K562 (cell line): ENCODE data around the gene ZNF74. TPM values are rescaled to one million over a fixed set of nuclear protein-coding genes. Genes with fewer than 3 reads are reported as not detected.
"Not testable (repeated sequence)": the region's sequence is repeated elsewhere in the genome, so short reads cannot be mapped to it uniquely, and the experiment has no call there.

Experiments
- ATAC-seq: fragments of 200-7000 bp; cut with Tn5 transposase; 3 replicates; pipeline ENCODE4 v1.9.1; 2020; ENCODE audit warnings: moderate library complexity
- BruUV-seq: library from RNA; stranded (reverse); fragments of 400-500 nt; replicated peaks from 2 replicates; lab custom pipeline; 2021; lab: Mats Ljungman, UMichigan
- CTCF ChIA-PET: fragments of 300-600 bp; formaldehyde crosslinking; extraction: SDS; loops from one replicate; lab custom pipeline; 2021; ENCODE audit warnings: low intra/inter-chr PET ratio; lab: Yijun Ruan, JAX
- POLR2A ChIA-PET: fragments of 300-600, 350-650 bp; sonication (Branson Sonifier 250); formaldehyde crosslinking; extraction: SDS; loops from one replicate; lab custom pipeline; 2021; ENCODE audit warnings: antibody characterized with exemption, inconsistent platforms; lab: Yijun Ruan, JAX
- DNase-seq, 4 experiments: peaks; one replicate each; pipeline versions ENCODE4 v3.0.0 to v3.0.0-alpha.2; 2011 to 2018; ENCODE audit warnings: low spot score in 3 of 4, mixed read lengths in 3 of 4; ENCODE audit errors: extremely low read depth in 1 of 4
- FAIRE-seq: peaks from 2 replicates; lab custom pipeline; 2011; peaks lifted over from hg19 to GRCh38; lab: Jason Lieb, UNC
- H2AFZ ChIP-seq: 2 replicates; pipeline ENCODE4 v1.6.0; 2011; ENCODE audit warnings: low read depth, low read length, control low read depth, inconsistent platforms
- H3K27ac ChIP-seq: fragments of 200-600 bp; 3 replicates; pipeline ENCODE4 v1.8.0; 2011; ENCODE audit warnings: low read depth, mild to moderate bottlenecking, control low read depth, inconsistent platforms, low read length, moderate library complexity, mixed read lengths; ENCODE audit errors: extremely low read depth
- H3K27me3 ChIP-seq, 2 experiments: fragments of 300-600 bp in 1 of 2; 2 replicates in 1 of 2; 3 replicates in 1 of 2; pipeline versions ENCODE4 v1.6.0 to v1.8.0; 2011; ENCODE audit warnings: inconsistent platforms in 2 of 2, low read length in 2 of 2, mild to moderate bottlenecking in 1 of 2, mixed read lengths in 1 of 2, moderate library complexity in 1 of 2; ENCODE audit not compliant: control insufficient read depth in 2 of 2, insufficient read depth in 2 of 2
- H3K36me3 ChIP-seq: fragments of 300-600 bp; 3 replicates; pipeline ENCODE4 v1.8.0; 2011; ENCODE audit warnings: mild to moderate bottlenecking, low read length, inconsistent platforms; ENCODE audit not compliant: control insufficient read depth, insufficient read depth
- H3K4me1 ChIP-seq, 2 experiments: fragments of 200-600 bp in 1 of 2; replicated peaks in 1 of 2; 2 replicates in 1 of 2; 3 replicates in 1 of 2; pipeline versions ENCODE4 v1.5.1 to v1.8.0; 2011; ENCODE audit warnings: inconsistent platforms in 2 of 2, low read length in 2 of 2, mild to moderate bottlenecking in 1 of 2, mixed read lengths in 1 of 2, moderate library complexity in 1 of 2; ENCODE audit not compliant: control insufficient read depth in 2 of 2, insufficient read depth in 2 of 2
- H3K4me2 ChIP-seq: 2 replicates; pipeline ENCODE4 v1.6.1; 2011; ENCODE audit warnings: low read length, control low read depth, inconsistent platforms, mixed read lengths; ENCODE audit not compliant: insufficient read depth
- H3K4me3 ChIP-seq: fragments of 200-600 bp; sonication (generic), shearing (Covaris generic); 2 replicates; pipeline ENCODE4 v1.5.1; 2016; ENCODE audit warnings: control low read depth, inconsistent platforms
- H3K79me2 ChIP-seq: fragments of 200-600 bp; 3 replicates; pipeline ENCODE4 v1.8.0; 2011; ENCODE audit warnings: low read length, inconsistent platforms; ENCODE audit not compliant: control insufficient read depth, insufficient read depth
- H3K9ac ChIP-seq, 2 experiments: 2 replicates each; pipeline versions ENCODE4 v1.6.0 to v1.6.1; 2011; ENCODE audit warnings: low read depth in 2 of 2, low read length in 2 of 2, control low read depth in 1 of 2, inconsistent platforms in 1 of 2, mild to moderate bottlenecking in 1 of 2, mixed read lengths in 1 of 2; ENCODE audit not compliant: insufficient read depth in 1 of 2
- H3K9me1 ChIP-seq: one replicate; pipeline ENCODE4 v1.6.0; 2011; ENCODE audit warnings: inconsistent platforms, mild to moderate bottlenecking, low read length, moderate library complexity; ENCODE audit not compliant: control insufficient read depth, insufficient read depth
- H3K9me3 ChIP-seq: replicated peaks from 2 replicates; pipeline ENCODE4 v1.5.1; 2011; ENCODE audit warnings: low read depth, low read length, inconsistent platforms; ENCODE audit not compliant: control insufficient read depth, insufficient read depth
- H4K20me1 ChIP-seq: replicated peaks from 2 replicates; pipeline ENCODE4 v1.6.1; 2011; ENCODE audit warnings: low read length, inconsistent platforms, mixed read lengths; ENCODE audit not compliant: control insufficient read depth, insufficient read depth
- CBX3 ChIP-seq, 2 experiments: IDR thresholded peaks; 1 replicate in 1 of 2; 2 replicates in 1 of 2; pipeline ENCODE4 v1.6.1; 2012; ENCODE audit warnings: inconsistent platforms in 2 of 2, low read length in 2 of 2, borderline replicate concordance in 1 of 2, control low read depth in 1 of 2
- ZFP30 ChIP-seq: fragments of 250-450 bp; sonication (Bioruptor Pico); IDR thresholded peaks from 2 replicates; pipeline ENCODE4 v1.8.0; 2022; ENCODE audit warnings: moderate library complexity, mild to moderate bottlenecking, inconsistent platforms, borderline replicate concordance
- ZNF280A ChIP-seq: fragments of 450-650 bp; IDR thresholded peaks from 2 replicates; pipeline ENCODE4 v1.6.1; 2018; ENCODE audit warnings: mild to moderate bottlenecking, low read depth; ENCODE audit not compliant: partially characterized antibody
- WGBS: fragments of 100-300 bp; shearing (Covaris generic); methylation state at CpG from one replicate; pipeline ENCODE4 v1.1.6; 2016; ENCODE audit warnings: low coverage, mixed read lengths; ENCODE audit not compliant: insufficient coverage; ENCODE audit errors: missing lambda C conversion rate; 5-methylcytosine and 5-hydroxymethylcytosine counted together
- in situ Hi-C: fragments of 300-500 bp; cut with MboI; formaldehyde crosslinking; loops from 4 replicates; pipeline ENCODE4 v1.15.0; 2018; ENCODE audit warnings: inconsistent platforms, mixed read lengths
- intact Hi-C: fragments of 100-400 bp; cut with micrococcal nuclease; formaldehyde crosslinking; loops from 2 replicates; pipeline ENCODE4 v1.14.2; 2022
- polyA plus RNA-seq, 8 experiments: library from polyadenylated mRNA; depleted of rRNA in 4 of 8; stranded (reverse) in 5 of 8; unstranded in 3 of 8; fragments of >200 nt; fragmentation: Nextera tagmentation in 2 of 8; fragmentation: Illumina TruSeq in 1 of 8; extraction: Ambion mirVana in 2 of 8; extraction: Trizol in 1 of 8; gene quantifications; 2 replicates each; pipeline versions ENCODE4 v1.2.1 to v1.2.3, GENCODE V29; 2011 to 2014; ENCODE audit warnings: inconsistent platforms in 1 of 8, missing spikeins in 1 of 8
- total RNA-seq, 7 experiments: library from RNA; depleted of rRNA in 6 of 7; stranded (reverse); fragments of >200 nt in 6 of 7; fragmentation: Illumina TruSeq in 2 of 7; extraction: Trizol in 2 of 7; gene quantifications; 2 replicates each; pipeline versions ENCODE4 v1.2.1 to v1.2.3, GENCODE V29; 2011 to 2021; ENCODE audit warnings: low replicate concordance in 1 of 7

The ZNF74 gene
- total and polyA plus RNA-seq, 9 of the 15 experiments (the other 6 are each of a cell fraction or from before 2014, with no cell fraction given) = 2.4 to 53.5 (median 31.5) TPM

GRCh38 chr22:20374130-20374529 is 19.8 kb upstream of the ZNF74 start:
- H3K4me2 ChIP-seq, H3K4me1 ChIP-seq, POLR2A ChIA-PET, H3K4me3 ChIP-seq, FAIRE-seq, intact Hi-C loops, H4K20me1 ChIP-seq, CTCF ChIA-PET, DNase-seq, H3K36me3 ChIP-seq, H2AFZ ChIP-seq, H3K27ac ChIP-seq, in situ Hi-C loops, H3K9ac ChIP-seq, H3K9me1 ChIP-seq, H3K9me3 ChIP-seq, ATAC-seq, H3K79me2 ChIP-seq, BruUV-seq: not testable (repeated sequence)
- 2% methylated on average over 1 of the region's 2 CpGs for WGBS
- TF ChIP-seq CBX3 (IDR thresholded peaks at IDR 0.05; ENCODE audit: borderline replicate concordance in 1 of 2, low read length in 2 of 2) (0 out of 3 replicates have a peak, but pooled peaks of 1 of the 2 experiments have one; percentile 42), ZFP30 (CRISPR knock-in tag) (peak; percentile 93), ZNF280A (peak; percentile 72)
- H3K27me3 ChIP-seq = peaks cover 49 to 61% of the 10 kb centered on the region in 2 experiments

- H3K9ac ChIP-seq, in situ Hi-C loops, H4K20me1 ChIP-seq, H3K9me3 ChIP-seq, H3K27ac ChIP-seq, intact Hi-C loops, ATAC-seq, H3K4me3 ChIP-seq, H3K79me2 ChIP-seq, CTCF ChIA-PET, BruUV-seq, H3K9me1 ChIP-seq, DNase-seq, H3K4me1 ChIP-seq, FAIRE-seq, H3K36me3 ChIP-seq, H3K4me2 ChIP-seq, H2AFZ ChIP-seq: not testable (repeated sequence)
- WGBS = 6% methylated on average over 8 of the region's 8 CpGs
- H3K27me3 ChIP-seq = peaks cover 51 to 53% of the 10 kb centered on the region in 2 experiments
- POLR2A ChIA-PET = interaction anchor here (0.7 to 1.5 kb wide), 3 partner anchors 9 to 78 kb away, joined by 3 to 7 read pairs (median 3); no protein-coding TSS in a partner anchor
Measured at GRCh38 chr22:20376281-20376680, 17.7 kb upstream of the ZNF74 start.
